Activated naive CD4-positive, alpha-beta T cell treated with Interleukin-2 at 50 U/mL for 16 hours (primary cell): ENCODE data around the gene BIN1.

Experiments
- DNase-seq: peaks from one replicate; pipeline ENCODE4 v3.0.0-alpha.2; 2020

Gene BIN1

DNA sequence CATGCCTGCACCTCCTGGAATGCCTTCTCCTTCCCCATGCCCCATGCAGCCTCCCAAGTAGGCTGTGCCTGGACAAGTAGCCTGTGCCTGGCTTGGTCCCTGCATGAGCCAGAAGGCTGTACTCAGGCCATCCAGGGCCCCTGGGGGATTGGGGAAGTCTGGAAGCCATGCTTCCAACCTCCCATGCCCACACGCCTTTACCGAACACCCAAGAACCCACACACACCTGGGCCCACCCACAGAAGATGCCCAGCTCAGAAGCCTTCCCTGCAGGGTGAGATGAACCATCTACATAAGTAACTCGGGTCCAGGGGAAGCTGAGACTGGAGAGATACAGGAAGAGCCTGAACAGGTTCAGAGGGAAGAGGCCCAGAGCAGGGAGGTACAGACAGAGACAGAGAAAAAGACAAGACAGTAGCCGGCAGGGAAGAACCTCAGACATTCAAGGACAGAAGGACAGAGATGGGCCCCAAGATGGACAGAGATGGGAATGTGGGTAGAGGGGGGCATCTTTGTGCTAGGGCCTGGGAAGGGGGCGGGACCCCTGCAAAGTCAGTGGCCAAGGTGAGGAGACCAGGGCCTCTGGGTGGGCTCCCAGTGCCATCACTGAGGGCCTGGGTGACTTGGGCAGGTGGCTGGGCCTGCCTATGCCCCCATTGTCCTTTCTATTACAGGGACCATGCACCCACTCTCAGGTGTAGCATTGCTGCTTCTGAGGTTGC is 4.3 kb downstream of the BIN1 start:
- no peak for DNase-seq

DNA sequence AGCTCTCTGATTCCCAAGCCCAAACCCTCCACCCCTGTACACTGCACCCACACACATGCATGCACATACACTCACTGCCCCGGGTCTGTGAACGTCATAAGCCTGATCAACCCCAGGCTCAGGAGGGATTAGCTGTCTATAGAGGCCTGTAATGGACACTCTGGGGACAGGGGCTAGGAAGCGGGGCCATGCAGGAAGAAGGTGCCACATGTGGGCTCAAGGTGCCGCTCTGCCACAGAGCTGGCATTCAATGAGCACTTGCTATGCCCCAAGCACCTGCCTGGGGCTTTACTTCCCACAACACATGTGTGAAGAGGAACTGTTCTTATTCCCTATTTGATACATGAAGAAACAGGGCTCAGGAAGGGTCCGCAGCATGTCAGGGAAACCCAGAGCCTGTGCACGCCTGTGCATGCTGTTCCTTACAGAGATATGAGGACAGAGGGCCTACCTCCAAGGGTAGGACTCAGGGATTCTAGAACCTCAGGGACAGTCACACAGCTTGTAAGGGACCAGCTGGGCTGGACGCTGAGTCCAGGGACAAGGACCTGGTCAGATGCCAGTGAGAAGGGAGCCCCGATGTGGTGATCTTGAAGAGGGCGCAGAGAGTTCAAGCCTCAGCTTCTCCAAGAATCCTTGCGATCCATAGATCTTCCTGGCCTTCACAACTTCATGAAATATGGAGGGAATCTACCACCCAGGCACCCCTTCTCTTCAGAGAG is 5.0 kb downstream of the BIN1 start:
- DNase-seq, result no peak

GRCh38 chr2:127101048-127101611 is 5.8 kb downstream of the BIN1 start:
- no peak for DNase-seq

DNA sequence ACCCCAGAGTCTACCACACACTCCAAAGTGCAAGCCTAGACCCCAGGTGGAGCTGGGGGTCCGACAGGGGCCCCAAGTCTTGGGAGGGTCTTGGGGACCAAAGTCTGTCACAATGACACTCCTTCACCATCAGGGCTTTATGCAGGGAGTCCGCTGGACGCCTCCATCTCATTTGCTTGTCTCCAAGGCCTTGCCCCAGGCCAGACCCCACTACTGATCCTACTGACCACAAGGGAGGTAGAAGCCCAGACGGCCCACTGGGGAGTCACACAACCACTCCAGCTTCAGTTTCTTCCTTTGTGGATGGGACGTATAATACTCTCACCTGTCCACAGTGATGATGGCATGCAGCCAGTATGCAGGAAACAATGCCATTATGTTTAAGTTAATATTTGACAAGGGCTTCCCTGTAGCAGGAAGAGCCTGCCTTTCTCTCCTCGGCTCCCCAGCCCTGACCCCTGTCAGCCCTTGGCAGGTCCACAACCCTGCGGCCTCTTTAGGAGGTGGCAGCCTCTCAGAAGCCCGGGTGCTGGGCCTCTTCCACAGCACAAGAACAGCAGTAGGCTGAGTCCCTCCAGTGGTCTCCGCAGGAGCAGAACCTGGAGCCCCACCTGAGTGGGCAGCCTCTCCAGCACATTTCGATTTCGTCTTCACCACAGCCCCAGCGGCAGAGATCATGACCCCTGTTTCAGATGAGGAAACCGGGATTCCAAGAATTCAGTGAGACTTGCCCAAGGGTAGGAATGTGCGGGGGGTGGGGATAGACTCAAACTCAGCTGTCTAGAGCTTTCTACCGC is 6.5 kb downstream of the BIN1 start:
- no peak for DNase-seq

DNA sequence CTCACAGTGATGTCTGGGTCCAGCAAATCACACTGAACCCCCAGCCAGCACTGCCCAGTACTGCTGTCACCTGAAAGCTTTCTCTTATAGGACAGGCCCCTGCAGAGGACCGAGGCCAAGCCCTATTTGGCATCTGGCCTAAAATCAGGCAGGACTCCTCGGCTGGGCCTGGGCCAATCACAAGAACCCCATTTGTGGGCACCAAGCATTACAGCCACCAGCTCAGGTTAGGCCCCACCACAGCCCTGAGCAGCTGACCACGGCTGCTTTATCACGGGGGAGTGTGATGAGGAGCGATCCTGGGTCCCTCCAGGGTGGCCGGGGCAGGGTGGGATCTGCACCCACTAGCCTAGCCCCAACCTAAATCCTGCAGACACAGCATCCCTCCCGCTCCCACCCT is 8.2 kb downstream of the BIN1 start:
- DNase-seq, result no peak

GRCh38 chr2:127097841-127098651 is 8.9 kb downstream of the BIN1 start:
- DNase-seq, result no peak

DNA sequence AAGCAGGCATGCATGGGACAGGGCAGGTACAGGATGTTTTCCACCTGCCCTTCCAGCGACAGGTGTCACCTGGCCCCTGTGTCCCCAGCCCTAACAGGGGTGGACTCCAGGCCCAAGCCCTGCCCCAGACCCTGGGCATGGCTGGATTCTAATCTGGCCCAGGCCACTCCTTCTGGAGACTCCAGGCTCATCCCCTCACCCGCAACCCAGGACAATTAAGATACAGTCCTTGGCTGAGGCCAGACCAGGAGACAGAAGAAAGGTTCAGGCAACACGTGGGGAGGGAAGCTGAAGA is 9.5 kb downstream of the BIN1 start:
- no peak for DNase-seq

DNA sequence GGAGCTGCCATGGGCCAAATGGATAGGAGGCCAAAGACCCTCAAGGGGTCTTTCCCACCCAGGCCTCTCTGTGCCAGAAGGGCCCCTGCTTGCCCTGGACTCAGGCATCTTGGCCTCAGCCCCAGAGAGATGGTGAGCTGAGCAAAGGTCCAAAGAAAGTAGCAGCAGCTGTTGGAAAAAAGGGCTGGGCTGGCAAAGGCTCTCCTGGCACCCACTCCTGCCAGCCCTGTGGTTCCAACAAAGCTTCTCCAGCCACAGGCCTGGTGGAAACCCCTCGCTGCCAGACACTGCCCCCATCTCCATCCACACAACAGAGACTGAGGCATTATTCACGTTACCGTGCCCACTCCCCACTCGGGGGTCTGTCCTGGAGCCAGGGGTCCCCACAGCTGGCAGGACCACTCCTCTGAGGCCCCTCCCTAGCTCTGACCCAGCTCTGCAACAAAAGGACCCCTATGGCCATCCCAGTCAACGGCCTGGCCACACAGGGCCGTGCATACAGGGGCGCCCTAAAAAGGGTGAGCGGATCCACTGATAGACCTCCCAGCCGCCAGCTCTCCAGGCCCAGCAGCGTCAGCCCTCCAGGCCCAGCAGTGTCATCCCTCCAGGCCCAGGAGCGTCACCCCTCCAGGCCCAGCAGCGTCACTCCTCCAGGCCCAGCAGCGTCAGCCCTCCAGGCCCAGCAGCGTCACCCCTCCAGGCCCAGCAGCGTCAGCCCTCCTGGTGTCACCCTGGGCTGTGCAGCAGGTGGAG is 10.1 kb downstream of the BIN1 start:
- no peak for DNase-seq

- DNase-seq, result no peak
Measured at GRCh38 chr2:127096280-127096679, 10.7 kb downstream of the BIN1 start.

DNA sequence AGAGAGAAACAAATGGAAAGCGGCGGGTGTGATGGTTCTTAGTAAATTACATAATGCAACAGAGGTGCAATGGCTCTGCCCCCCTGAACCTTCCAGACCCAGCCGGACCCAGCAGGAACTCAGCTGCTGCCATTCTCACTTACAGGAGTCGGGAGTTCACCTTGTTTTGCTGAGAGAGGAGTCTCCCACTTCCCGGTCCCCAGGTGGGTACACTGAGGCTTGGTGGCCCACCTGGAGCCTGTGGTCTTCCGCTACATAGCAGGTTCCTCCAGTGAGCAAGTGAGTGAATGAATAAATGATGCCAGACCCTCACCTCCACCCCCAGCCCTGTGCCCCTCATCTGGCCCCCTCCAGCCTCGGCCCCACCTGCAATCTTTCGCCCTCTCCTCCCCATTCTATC is 11.2 kb downstream of the BIN1 start:
- DNase-seq, result no peak

GRCh38 chr2:127095367-127095641 is 11.7 kb downstream of the BIN1 start:
- no peak for DNase-seq

GRCh38 chr2:127094509-127095366 is 12.2 kb downstream of the BIN1 start:
- DNase-seq, result no peak

DNA sequence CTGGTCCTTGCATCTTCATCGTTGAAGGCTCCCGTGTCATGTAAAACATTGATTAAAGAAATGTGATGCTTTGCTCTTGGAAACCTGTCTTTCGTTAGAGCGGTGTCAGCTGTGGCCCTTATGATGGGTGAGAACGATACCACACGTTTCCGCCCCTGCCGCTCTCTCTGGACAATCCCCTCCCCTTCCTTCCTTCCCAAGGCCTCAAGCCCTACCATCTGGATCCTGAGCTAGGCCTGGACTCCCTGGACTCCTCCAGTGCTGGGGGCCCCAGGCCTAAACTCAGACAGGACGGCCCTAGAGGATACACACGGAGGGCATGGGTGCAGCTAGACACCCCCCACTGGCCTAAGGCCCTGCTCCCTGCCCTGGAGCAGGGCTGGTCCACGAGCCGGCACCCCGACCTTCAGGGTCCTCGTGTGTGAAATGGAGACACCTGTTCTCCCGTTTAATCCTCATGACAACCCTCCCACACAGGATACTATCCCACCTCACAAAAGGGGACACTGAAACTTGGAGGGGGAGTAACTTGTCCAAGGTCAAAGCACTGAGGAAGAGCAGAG is 13.2 kb downstream of the BIN1 start:
- no peak for DNase-seq

GRCh38 chr2:127092901-127093516 is 13.9 kb downstream of the BIN1 start:
- DNase-seq, result no peak

GRCh38 chr2:127092306-127092705 is 14.6 kb downstream of the BIN1 start:
- DNase-seq, result no peak

DNA sequence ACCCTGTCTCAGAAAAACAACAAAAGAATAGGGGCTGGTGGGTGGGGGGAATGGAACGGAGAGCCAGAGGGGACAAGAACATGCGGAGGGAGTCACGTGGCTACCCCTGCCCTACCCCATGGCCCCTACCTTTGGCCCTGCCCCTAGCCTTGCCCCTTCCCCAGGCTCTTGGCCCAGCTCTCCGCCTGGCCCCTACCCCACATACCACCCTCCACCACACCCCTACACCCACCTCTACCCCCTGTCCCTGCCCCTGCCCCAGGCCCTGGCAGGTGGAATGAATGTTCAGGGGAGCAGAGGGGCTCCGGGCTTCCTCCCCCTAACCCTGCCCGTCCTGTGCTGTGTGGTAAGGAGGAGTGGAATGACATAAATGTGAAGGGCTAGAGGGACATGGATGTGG is 15.1 kb downstream of the BIN1 start:
- DNase-seq, result no peak

GRCh38 chr2:127091148-127091547 is 15.8 kb downstream of the BIN1 start:
- DNase-seq, result no peak

DNA sequence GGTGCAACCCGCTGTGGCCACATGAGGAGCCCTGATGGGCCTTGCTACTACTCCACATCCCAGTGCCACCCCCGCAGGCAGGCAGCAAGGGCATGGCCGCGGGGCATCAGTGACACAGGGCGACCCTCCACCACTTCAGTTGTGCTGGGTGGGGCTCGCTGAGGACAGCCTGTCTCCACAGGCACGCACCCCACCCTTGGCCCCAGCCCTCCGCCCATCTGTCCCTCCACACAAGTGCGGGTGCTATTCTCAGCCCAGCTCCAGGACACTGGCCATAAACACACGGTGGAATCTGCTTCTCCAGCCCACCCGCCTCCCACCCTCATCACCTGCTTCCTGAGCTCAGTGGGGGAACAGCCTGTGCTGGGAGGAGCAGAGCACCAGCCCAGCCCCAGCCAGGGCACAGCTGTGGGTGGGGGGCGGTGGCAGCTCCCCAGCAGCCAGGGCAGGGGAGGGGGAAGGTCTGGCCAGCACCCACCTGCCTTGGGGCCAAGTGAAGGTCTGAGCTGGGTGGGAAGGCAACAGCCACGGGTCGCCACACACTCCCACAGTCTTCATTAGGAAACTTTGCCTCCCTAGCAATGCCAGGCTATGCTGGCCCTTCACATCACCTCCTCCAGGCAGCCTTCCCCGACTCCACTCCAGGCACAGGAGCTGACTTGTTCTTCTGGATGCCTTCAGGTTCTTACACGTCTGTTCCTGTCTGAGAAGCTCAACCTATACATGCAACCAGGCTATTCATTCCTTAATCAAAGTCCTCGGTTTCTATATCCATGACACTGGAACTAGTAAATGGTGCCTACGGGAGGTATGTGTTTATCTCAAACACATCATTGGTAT is 16.5 kb downstream of the BIN1 start:
- no peak for DNase-seq

DNA sequence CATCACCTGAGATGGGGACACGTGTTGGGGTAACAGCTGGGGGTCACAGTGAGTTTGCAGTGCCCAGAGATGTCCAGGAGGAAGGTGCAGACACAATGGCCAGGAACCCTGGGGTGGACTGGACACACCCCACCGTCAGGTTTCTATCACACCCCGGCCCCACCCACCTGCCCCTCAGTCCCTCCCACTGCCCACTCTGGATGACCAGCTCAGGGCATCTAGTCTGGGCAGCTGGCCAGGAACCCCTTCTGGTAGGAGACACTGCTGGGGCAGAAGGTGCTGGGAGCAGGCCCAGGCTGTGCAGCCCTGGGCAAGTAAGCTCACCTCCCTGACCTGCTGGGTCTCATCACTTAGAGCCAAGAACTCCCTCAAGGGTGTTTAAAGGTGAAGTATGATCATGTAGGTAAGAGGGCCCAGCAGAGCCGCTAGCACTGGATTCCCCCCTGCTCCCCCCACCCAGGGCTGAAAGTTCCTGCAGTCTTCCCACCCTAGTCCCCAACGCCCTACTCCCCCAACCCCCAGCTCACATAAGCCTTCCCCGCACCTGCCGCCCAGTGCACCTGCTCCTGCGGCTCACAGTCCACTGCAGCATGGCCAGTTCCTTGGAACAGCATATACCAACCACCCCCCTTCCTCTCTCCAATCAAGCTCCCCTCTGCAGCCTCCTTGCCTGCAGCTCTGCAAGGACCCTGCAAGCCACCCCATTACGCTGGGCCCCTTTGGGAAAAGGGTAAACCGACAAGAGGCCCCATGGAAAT is 17.3 kb downstream of the BIN1 start:
- DNase-seq, result no peak
